HAP-1 (cell line): ENCODE results near the gene ABT1.
A peak's percentile ranks its signal among the peaks of the same experiment; 100 is the strongest.

Experiments used
- DNase-seq, 2 experiments: peaks; one replicate each; pipeline ENCODE4 v3.0.0-alpha.2; 2016 to 2020; ENCODE audit warnings: low spot score in 2 of 2
- H3K27me3 ChIP-seq: fragments of 250-450 bp; sonication (Bioruptor Pico); 2 replicates; pipeline ENCODE4 v1.5.1; 2020; ENCODE audit warnings: low read depth, mild to moderate bottlenecking, moderate library complexity
- H3K36me3 ChIP-seq: fragments of 250-450 bp; sonication (Bioruptor Pico); replicated peaks from 2 replicates; pipeline ENCODE4 v1.5.1; 2020; ENCODE audit warnings: mild to moderate bottlenecking
- H3K4me1 ChIP-seq: fragments of 250-450 bp; sonication (Bioruptor Pico); 2 replicates; pipeline ENCODE4 v1.5.1; 2020; ENCODE audit warnings: mild to moderate bottlenecking
- H3K4me3 ChIP-seq: fragments of 250-450 bp; sonication (Bioruptor Pico); 2 replicates; pipeline ENCODE4 v1.5.1; 2020; ENCODE audit warnings: mild to moderate bottlenecking, moderate library complexity
- H3K9me3 ChIP-seq: fragments of 250-450 bp; sonication (Bioruptor Pico); 2 replicates; pipeline ENCODE4 v1.5.1; 2020; ENCODE audit warnings: mild to moderate bottlenecking, moderate library complexity
- in situ Hi-C: fragments of 300-500 bp; cut with MboI; formaldehyde crosslinking; loops from 3 replicates; pipeline ENCODE4 v1.14.3; 2020; ENCODE audit warnings: low sequenced_read_pairs, inconsistent platforms, mixed read lengths

ABT1 gene

DNA sequence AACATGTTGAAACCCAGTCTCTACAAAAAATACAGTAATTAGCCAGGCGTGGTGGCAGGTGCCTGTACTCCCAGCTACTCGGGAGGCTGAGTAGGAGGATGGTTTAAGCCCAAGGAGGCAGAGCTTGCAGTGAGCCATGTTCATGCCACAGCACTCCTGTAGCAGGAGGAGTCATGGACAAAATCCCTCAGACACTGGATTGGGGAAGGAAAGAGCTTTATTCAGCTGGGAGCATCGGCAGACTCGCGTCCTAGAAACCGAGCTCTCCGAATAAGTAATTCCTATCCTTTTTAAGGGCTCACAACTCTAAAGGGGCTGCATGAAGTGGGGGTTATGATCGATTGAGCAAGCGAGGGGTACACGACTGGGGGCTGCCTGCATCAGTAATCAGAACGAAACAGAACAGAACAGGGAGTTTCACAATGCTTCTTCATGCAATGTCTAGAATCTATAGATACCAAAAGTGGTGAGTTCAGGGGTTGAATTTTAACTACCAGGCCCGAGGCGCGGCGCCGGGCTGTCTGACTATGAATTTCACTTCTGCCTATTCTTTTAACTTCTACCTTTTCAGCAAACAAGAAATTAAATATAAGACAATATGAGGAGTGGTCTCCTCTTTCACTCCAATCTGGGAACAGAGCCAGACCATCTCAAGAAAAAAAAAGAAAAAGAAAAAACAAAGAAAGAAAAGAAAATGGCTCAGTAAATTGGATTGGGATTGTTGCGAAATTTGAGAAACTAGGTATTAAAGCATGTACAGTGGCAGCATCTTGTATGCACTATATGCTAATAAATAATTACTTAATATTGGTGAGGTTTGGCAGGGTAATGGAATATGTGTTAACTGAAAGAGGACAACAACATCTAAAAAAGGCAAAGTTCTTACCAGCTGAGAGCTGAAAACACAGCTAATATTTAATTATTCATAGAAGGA is 35.0 kb upstream of the ABT1 start:
- Histone ChIP-seq H3K27me3 (no peaks in the 10 kb centered on the region), H3K4me3 (no peak overlapping the region), H3K36me3 (no peaks in the 10 kb centered on the region), H3K4me1 (no peaks in the 10 kb centered on the region), H3K9me3 (no peaks in the 10 kb centered on the region; the same call in 1 of the 2 replicates)
- in situ Hi-C loops: no loop called here
- no peak for DNase-seq

DNA sequence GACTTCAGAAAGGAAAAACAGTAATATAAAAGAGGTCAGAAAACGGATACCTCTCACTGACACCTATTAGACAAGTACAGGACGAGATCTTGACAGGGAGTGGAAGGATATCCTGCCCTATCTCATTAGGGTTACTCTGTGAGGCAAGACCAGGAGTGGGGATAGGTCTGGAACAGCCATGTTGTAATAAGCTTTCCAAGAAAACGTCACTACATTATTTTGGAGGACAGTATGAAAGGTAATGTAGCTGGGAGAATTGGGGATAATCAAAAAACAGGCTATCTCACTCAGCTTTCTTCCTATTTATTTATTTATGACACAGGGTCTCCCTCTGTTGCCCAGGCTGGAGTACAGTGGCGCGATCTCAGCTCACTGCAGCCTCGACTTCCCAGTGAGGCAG is 33.3 kb upstream of the ABT1 start:
- Histone ChIP-seq H3K27me3 (no peaks in the 10 kb centered on the region), H3K9me3 (no peaks in the 10 kb centered on the region; the same call in 1 of the 2 replicates), H3K36me3 (no peaks in the 10 kb centered on the region), H3K4me1 (no peaks in the 10 kb centered on the region), H3K4me3 (no peak overlapping the region)
- in situ Hi-C loops: no loop called here
- no peak for DNase-seq

DNA sequence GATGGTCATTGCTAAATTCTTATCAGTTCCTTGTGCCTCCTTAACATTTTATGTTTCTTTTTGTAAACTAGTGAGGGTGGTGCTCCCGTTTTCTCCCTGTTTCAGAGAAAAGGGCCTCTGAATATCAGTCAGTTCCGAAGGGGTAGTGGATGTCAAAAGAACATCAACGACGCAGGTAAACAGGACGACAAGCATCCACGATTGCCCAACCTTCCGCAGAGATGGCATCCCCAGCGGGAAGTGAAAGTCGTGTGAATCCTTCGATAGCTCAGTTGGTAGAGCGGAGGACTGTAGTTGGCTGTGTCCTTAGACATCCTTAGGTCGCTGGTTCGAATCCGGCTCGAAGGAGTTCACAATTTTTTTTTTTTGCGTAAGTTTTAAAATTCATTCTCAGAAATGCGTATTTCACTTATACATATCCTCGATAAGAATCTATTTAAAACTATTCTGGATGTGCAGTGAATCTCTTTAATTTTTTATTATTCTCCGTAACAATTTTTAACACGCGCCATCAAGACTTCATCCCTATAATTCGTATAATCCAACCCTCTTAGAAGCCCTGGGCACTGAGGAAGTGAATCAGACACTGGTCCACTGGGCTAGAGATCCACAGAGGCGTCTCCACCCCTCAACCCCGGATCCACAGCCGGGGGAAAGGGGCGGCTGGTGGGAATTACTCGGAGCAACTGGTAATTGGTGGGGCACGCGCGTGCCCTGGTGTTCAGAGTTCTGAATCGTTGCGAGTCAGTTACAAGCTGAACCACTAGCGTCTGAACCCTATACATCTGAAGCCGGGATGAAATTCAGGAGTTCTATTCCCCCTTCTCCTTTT is 27.9 kb upstream of the ABT1 start:
- H3K9me3 ChIP-seq: no peaks in the 10 kb centered on the region
- DNase-seq: peak; percentile 76 to 93
- H3K4me3 ChIP-seq: peak overlapping the region; percentile 53
- H3K27me3 ChIP-seq: no peaks in the 10 kb centered on the region
- in situ Hi-C loops: no loop called here
- no peaks in the 10 kb centered on the region for H3K4me1 ChIP-seq
- H3K36me3 ChIP-seq: no peaks in the 10 kb centered on the region

DNA sequence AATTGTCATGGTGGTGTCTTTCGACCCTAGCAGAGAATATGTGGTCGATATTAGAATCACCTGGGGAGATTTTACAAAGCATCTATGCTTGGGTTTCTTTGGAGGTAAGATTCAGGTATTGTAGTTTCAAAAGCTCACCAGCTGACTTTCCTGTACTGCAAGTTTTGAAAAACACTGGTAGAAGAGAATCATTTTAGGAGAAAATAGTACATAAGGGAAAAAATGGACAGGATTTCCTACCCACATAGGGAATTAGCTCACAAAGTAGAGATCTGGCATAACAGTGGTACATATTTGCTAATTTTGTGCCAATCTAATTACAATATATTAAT is 27.4 kb upstream of the ABT1 start:
- H3K4me3 ChIP-seq: peak overlapping the region; percentile 53
- H3K4me1 ChIP-seq: no peaks in the 10 kb centered on the region
- H3K27me3 ChIP-seq: no peaks in the 10 kb centered on the region
- H3K9me3 ChIP-seq: no peaks in the 10 kb centered on the region
- in situ Hi-C loops: no loop called here
- DNase-seq: no peak
- no peaks in the 10 kb centered on the region for H3K36me3 ChIP-seq

DNA sequence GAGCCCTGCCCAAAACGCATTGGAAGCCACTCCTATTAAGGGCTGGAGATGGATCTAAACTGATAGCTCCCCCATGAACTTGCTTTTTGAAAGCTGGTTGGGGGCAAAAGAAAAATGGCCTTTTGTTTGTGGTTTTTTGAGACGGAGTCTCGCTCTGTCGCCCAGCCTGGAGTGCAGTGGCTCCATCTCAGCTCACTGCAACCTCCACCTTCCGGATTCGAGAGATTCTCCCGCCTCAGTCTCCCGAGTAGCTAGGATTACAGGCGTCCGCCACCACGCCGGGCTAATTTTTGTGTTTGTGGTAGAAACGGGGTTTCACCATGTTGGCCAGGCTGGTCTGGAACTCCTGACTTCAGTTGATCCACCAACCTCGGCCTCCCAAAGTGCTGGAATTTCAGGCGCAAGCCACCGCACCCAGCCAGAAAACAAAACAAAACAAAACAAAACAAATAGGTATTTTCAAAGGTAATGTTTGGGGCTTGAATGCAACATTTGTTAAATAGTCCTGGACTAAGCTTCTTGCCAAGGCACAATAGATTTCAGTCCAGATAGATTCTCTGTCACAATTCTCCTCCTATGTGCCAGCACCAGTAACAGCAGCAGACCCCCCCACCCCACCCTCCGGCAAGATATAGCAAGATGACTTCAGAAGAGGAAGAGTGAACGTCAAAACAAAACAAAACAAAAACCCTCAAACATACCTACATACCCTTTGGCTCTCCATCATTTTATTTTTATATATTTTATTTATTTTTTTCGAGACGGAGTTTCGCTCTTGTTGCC is 26.5 kb upstream of the ABT1 start:
- in situ Hi-C loops: no loop called here
- H3K9me3 ChIP-seq: no peaks in the 10 kb centered on the region
- H3K4me3 ChIP-seq: no peak overlapping the region
- H3K36me3 ChIP-seq: no peaks in the 10 kb centered on the region
- H3K27me3 ChIP-seq: no peaks in the 10 kb centered on the region
- no peaks in the 10 kb centered on the region for H3K4me1 ChIP-seq
- DNase-seq: no peak

DNA sequence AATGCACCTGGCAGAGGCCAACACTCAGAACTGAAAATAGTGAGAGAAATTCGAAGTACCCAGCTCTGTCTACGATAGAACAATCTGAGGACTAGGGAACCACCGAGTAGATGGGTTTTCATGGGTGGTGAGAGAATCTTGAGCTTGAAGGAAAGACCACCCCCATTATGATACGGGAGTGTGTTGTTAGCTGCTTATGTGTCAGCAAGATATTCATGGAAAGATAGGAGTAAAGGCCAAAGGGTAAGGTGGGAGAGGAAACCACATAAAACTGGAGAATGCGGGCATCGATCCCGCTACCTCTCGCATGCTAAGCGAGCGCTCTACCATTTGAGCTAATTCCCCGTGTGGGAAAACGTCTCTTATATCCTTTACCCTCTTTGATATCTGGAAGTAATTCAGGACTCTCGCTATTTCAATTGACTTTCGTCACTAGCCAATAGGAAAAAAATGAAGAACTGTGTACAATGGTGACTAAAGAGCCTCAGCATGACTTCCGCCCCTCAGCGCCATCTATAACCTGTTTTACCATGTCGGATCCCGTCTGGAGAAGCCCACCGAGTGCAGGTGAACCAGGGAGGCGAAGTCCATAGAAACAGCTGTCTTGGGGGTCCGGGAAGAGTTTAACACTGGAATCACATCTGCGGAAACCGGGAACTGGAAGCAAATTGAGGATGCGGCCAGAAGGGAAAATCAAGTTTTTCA is 25.0 kb upstream of the ABT1 start:
- Histone ChIP-seq H3K9me3 (no peaks in the 10 kb centered on the region), H3K4me3 (no peak overlapping the region), H3K4me1 (no peaks in the 10 kb centered on the region), H3K36me3 (no peaks in the 10 kb centered on the region), H3K27me3 (0 out of 2 replicates have a peak, but pooled peaks cover 1% of the 10 kb centered on the region)
- in situ Hi-C loops: no loop called here
- peak; percentile 50 to 56 for DNase-seq

DNA sequence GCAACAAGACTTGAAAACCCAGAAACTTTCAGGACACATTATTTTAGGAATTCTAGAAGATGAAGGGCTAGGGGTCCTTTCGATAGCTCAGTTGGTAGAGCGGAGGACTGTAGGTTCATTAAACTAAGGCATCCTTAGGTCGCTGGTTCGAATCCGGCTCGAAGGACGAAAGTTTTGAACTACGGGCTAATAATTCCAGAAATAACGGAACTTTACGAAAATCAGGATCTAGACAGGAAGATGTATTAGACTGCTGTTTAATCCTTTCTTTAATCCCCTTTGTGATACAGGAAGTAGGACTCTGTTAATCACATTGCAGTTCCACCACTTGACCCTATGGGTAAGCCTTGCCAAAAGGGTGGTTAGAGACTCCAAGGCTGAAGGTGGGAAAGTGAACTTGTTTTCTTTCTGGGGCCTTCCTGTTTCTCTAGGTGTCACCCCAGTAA is 21.2 kb upstream of the ABT1 start:
- no peak overlapping the region for H3K4me3 ChIP-seq
- 0 out of 2 replicates have a peak, but pooled peaks cover 2% of the 10 kb centered on the region for H3K27me3 ChIP-seq
- no peaks in the 10 kb centered on the region for H3K36me3 ChIP-seq
- 0 out of 2 replicates have a peak, but pooled peaks cover 4% of the 10 kb centered on the region for H3K9me3 ChIP-seq
- in situ Hi-C loops: no loop called here
- DNase-seq: peak in 1 of 2 experiments; percentile 66
- no peaks in the 10 kb centered on the region for H3K4me1 ChIP-seq

DNA sequence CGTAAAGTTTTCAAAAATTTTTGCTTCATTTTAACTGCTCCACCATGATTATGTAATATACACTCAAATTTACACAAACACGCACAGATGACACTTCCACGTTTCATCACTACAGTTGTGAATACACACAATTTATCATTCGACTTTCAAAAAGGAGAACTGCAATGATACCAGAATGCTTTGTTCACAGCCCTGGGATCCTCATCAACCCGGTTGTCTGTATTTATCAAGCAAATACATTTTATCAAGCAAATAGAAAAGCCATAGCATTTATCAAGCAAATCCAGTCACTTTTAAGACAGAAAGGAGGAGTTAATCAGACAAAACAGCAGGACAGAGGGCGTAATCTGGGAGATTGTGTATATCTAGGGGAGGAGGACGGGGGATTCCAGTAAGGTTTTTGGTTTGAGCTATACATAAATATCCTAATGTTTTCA is 20.3 kb upstream of the ABT1 start:
- H3K36me3 ChIP-seq: no peaks in the 10 kb centered on the region
- peaks cover 2% of the 10 kb centered on the region; the same call in 1 of the 2 replicates for H3K27me3 ChIP-seq
- no peak overlapping the region for H3K4me3 ChIP-seq
- H3K9me3 ChIP-seq: 0 out of 2 replicates have a peak, but pooled peaks cover 4% of the 10 kb centered on the region
- in situ Hi-C loops: no loop called here
- no peak for DNase-seq
- no peaks in the 10 kb centered on the region for H3K4me1 ChIP-seq

DNA sequence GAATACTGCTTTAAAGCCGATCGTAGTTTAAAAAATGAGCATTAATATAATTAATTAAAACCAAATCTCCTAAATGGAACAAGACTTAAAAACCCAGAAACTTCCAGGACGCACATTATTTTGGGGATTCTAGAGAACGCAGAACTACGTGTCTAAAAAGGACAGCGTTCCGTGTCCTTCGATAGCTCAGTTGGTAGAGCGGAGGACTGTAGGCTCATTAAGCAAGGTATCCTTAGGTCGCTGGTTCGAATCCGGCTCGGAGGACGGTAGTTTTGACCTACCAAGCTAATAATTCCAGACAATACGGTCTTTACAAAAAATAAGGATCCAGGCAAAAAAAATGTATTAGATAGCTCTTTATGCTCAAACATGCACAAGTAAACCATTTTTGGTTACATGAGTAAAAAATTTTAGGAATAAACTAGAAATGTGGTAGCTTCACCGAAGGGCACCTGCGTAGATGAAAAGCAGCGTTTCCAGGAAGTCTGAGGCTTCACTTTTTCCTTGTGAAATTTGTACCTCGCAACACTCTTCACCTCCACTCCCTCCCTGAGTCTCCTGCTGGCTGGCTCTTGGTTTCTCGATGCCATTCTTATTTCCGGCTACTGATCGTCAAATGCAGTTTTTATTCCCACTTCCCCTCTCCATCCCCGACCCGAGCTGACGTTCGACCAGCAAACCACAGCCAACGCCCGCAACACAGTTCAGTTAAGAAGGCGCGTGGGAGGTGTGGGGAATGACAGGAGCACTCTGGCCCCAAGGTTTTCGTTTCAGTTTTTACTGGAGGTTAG is 19.6 kb upstream of the ABT1 start:
- Histone ChIP-seq H3K36me3 (no peaks in the 10 kb centered on the region), H3K27me3 (peaks cover 2% of the 10 kb centered on the region; the same call in 1 of the 2 replicates), H3K4me3 (no peak overlapping the region), H3K9me3 (0 out of 2 replicates have a peak, but pooled peaks cover 4% of the 10 kb centered on the region), H3K4me1 (no peaks in the 10 kb centered on the region)
- in situ Hi-C loops: no loop called here
- peak in 1 of 2 experiments; percentile 62 for DNase-seq

DNA sequence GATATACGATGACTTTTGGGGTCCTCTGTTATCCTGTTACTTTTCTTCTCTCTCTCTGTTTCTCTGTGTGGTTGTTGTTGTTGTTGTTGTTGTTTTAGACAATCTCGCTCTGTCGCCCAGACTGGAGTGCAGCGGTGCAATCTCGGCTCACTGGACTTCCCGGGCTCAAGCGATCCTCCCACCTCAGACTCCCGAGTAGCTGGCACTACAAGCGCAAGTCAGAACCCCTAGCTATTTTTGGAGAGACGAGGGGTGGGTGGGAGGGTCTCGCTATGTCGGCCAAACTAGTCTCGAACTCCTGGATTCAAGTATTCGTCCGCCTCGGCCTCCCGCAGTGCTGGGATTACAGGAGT is 19.1 kb upstream of the ABT1 start:
- H3K27me3 ChIP-seq: peaks cover 2% of the 10 kb centered on the region; the same call in 1 of the 2 replicates
- no peaks in the 10 kb centered on the region for H3K4me1 ChIP-seq
- H3K36me3 ChIP-seq: no peaks in the 10 kb centered on the region
- no peak for DNase-seq
- 0 out of 2 replicates have a peak, but pooled peaks cover 4% of the 10 kb centered on the region for H3K9me3 ChIP-seq
- in situ Hi-C loops: no loop called here
- no peak overlapping the region for H3K4me3 ChIP-seq

DNA sequence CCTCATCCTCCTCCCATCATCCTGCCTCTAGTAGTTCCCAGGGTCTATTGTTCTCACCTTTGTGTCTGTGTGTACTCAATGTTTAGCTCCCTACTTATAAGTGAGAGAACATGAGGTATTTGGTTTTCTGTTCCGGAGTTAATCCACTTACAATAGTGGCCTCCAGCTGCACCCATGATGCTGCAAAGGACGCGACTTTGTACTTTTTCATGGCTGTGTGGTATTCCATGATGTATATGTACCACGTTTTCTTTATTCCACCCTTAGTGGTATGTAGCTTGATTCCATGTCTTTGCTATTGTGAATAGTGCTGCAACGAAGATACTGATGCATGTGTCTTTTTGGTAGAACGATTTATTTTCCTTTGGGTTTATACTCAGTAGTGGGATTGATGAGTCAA is 18.5 kb upstream of the ABT1 start:
- Histone ChIP-seq H3K36me3 (no peaks in the 10 kb centered on the region), H3K4me3 (no peak overlapping the region), H3K4me1 (no peaks in the 10 kb centered on the region), H3K27me3 (peaks cover 2% of the 10 kb centered on the region; the same call in 1 of the 2 replicates), H3K9me3 (0 out of 2 replicates have a peak, but pooled peaks cover 4% of the 10 kb centered on the region)
- DNase-seq: no peak
- in situ Hi-C loops: no loop called here

DNA sequence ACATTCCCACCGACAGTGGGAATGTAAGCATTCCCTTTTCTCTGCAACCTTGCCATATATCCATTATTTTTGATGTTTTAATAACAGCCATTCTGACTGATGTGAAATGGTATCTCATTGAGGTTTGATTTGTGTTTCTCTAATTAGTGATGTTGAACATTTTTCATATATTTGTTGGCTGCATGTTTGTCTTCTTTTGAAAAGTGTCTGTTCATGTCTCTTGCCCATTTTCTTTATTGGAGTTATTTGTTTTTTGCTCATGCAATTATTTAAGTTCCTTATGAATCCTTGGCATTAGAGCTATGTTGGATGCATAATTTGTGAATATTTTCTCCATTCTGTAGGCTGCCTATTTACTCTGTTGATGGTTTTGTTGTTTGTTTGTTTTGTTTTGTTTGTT is 18.0 kb upstream of the ABT1 start:
- in situ Hi-C loops: no loop called here

More for the DNA sequence above, 18.0 kb upstream of the ABT1 start:
- Histone ChIP-seq H3K9me3 (0 out of 2 replicates have a peak, but pooled peaks cover 4% of the 10 kb centered on the region), H3K4me3 (no peak overlapping the region), H3K4me1 (no peaks in the 10 kb centered on the region), H3K27me3 (peaks cover 2% of the 10 kb centered on the region; the same call in 1 of the 2 replicates), H3K36me3 (no peaks in the 10 kb centered on the region)
- DNase-seq: no peak
